ENCODE data around the gene MSI2. TPM values are rescaled to one million over a fixed set of nuclear protein-coding genes. Genes with fewer than 3 reads are reported as not detected.

Gene MSI2
- polyA plus RNA-seq, 1 of the 3 experiments (the other 2 are of a cell fraction): 24.1 TPM

- 84% methylated on average over 7 of the region's 7 CpGs for WGBS (ENCODE audit: low lambda C conversion rate)
- DNase-seq: no peak
- H3K9ac ChIP-seq: no peak overlapping the region
- ChIA-PET POLR2A (no interaction called here), CTCF (interaction anchor here (0.6 to 3.0 kb wide), 11 partner anchors 9 to 570 kb away, joined by 3 to 16 read pairs (median 5); no protein-coding TSS in a partner anchor)
- no peak overlapping the region for H2AFZ ChIP-seq (ENCODE audit: low read depth)
- no peak overlapping the region for H3K4me3 ChIP-seq (ENCODE audit: low read depth in 2 of 2, low read length in 1 of 2)
- no peaks in the 10 kb centered on the region for H3K9me3 ChIP-seq
- TF ChIP-seq RCOR1 (IDR thresholded peaks at IDR 0.05; ENCODE audit: low read length) (no peak), TAF1 (IDR thresholded peaks at IDR 0.05; ENCODE audit: borderline replicate concordance, low read depth, low read length) (no peak), TEAD4 (IDR thresholded peaks at IDR 0.05; ENCODE audit: borderline replicate concordance, insufficient read depth) (no peak), RFX5 (IDR thresholded peaks at IDR 0.05; ENCODE audit: low read length) (no peak), CHD2 (IDR thresholded peaks at IDR 0.05; ENCODE audit: low read length, partially characterized antibody) (no peak), RAD21 (IDR thresholded peaks at IDR 0.05; ENCODE audit: low read length) (no peak), TCF12 (IDR thresholded peaks at IDR 0.05) (no peak), SIN3A (IDR thresholded peaks at IDR 0.05; ENCODE audit: borderline replicate concordance, low read depth, low read length) (no peak), JUND (IDR thresholded peaks at IDR 0.05) (no peak), ZBTB33 (IDR thresholded peaks at IDR 0.05; ENCODE audit: borderline replicate concordance, low read depth) (no peak), RXRA (IDR thresholded peaks at IDR 0.05; ENCODE audit: borderline replicate concordance, low read depth) (no peak), MEF2A (IDR thresholded peaks at IDR 0.05; ENCODE audit: borderline replicate concordance, low read depth) (no peak)
- TF ChIP-seq, protein P1, sequence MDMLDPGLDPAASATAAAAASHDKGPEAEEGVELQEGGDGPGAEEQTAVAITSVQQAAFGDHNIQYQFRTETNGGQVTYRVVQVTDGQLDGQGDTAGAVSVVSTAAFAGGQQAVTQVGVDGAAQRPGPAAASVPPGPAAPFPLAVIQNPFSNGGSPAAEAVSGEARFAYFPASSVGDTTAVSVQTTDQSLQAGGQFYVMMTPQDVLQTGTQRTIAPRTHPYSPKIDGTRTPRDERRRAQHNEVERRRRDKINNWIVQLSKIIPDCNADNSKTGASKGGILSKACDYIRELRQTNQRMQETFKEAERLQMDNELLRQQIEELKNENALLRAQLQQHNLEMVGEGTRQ (IDR thresholded peaks at IDR 0.05; ENCODE audit: borderline replicate concordance, low read depth, low read length): no peak
- TF ChIP-seq, protein P2, sequence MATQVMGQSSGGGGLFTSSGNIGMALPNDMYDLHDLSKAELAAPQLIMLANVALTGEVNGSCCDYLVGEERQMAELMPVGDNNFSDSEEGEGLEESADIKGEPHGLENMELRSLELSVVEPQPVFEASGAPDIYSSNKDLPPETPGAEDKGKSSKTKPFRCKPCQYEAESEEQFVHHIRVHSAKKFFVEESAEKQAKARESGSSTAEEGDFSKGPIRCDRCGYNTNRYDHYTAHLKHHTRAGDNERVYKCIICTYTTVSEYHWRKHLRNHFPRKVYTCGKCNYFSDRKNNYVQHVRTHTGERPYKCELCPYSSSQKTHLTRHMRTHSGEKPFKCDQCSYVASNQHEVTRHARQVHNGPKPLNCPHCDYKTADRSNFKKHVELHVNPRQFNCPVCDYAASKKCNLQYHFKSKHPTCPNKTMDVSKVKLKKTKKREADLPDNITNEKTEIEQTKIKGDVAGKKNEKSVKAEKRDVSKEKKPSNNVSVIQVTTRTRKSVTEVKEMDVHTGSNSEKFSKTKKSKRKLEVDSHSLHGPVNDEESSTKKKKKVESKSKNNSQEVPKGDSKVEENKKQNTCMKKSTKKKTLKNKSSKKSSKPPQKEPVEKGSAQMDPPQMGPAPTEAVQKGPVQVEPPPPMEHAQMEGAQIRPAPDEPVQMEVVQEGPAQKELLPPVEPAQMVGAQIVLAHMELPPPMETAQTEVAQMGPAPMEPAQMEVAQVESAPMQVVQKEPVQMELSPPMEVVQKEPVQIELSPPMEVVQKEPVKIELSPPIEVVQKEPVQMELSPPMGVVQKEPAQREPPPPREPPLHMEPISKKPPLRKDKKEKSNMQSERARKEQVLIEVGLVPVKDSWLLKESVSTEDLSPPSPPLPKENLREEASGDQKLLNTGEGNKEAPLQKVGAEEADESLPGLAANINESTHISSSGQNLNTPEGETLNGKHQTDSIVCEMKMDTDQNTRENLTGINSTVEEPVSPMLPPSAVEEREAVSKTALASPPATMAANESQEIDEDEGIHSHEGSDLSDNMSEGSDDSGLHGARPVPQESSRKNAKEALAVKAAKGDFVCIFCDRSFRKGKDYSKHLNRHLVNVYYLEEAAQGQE (IDR thresholded peaks at IDR 0.05; ENCODE audit: low read depth, low read length): no peak
- TF ChIP-seq, protein P3, sequence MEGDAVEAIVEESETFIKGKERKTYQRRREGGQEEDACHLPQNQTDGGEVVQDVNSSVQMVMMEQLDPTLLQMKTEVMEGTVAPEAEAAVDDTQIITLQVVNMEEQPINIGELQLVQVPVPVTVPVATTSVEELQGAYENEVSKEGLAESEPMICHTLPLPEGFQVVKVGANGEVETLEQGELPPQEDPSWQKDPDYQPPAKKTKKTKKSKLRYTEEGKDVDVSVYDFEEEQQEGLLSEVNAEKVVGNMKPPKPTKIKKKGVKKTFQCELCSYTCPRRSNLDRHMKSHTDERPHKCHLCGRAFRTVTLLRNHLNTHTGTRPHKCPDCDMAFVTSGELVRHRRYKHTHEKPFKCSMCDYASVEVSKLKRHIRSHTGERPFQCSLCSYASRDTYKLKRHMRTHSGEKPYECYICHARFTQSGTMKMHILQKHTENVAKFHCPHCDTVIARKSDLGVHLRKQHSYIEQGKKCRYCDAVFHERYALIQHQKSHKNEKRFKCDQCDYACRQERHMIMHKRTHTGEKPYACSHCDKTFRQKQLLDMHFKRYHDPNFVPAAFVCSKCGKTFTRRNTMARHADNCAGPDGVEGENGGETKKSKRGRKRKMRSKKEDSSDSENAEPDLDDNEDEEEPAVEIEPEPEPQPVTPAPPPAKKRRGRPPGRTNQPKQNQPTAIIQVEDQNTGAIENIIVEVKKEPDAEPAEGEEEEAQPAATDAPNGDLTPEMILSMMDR (IDR thresholded peaks at IDR 0.05): no peak
- peaks cover 0 to 9% of the 10 kb centered on the region in 2 experiments; a peak in 1 of 4 replicates for H3K4me1 ChIP-seq (ENCODE audit: control insufficient read depth in 1 of 2, insufficient read depth in 2 of 2, low read depth in 1 of 2, low read length in 1 of 2)
- H3K9me2 ChIP-seq: no peaks in the 10 kb centered on the region
- no peak overlapping the region for H3K27ac ChIP-seq (ENCODE audit: low read depth in 2 of 2, low read length in 1 of 2)
- no peaks in the 10 kb centered on the region for H3K79me2 ChIP-seq (ENCODE audit: insufficient read depth)
- 0 out of 2 replicates have a peak, but pooled peaks cover 6% of the 10 kb centered on the region for H3K27me3 ChIP-seq (ENCODE audit: insufficient read depth)
- no peak overlapping the region for H3K4me2 ChIP-seq
- H4K20me1 ChIP-seq (ENCODE audit: insufficient read depth): no peaks in the 10 kb centered on the region
- H3K36me3 ChIP-seq (replicated peaks in 1 of 2; ENCODE audit: control insufficient read depth in 1 of 2, insufficient read depth in 2 of 2, low read length in 1 of 2): no peaks in the 10 kb centered on the region
- no peaks in the 10 kb centered on the region for H3F3A ChIP-seq (replicated peaks; ENCODE audit: insufficient read depth)
Measured at GRCh38 chr17:57242148-57242547, 14.2 kb upstream of the MSI2 start.
